GM23338 (cell line): ENCODE results near the gene C11orf91.

Experiments
- CREB1 ChIP-seq: fragments of 250-450 bp; sonication (Bioruptor Pico); IDR thresholded peaks from 2 replicates; pipeline ENCODE4 v1.5.0; 2020; ENCODE audit warnings: low read depth, mild to moderate bottlenecking, moderate library complexity
- CTCF ChIP-seq, 2 experiments: fragments of 200-600 bp in 1 of 2; sonication (generic) in 1 of 2; conservative IDR thresholded peaks; 2 replicates each; pipeline versions ENCODE4 v1.5.1 to v1.6.1; 2016 to 2017; ENCODE audit warnings: antibody characterized with exemption in 2 of 2, low read depth in 2 of 2, mild to moderate bottlenecking in 2 of 2, moderate library complexity in 1 of 2
- EZH2 ChIP-seq: fragments of 200-600 bp; sonication (generic); IDR thresholded peaks from one replicate; pipeline ENCODE4 v1.8.0; 2017; ENCODE audit warnings: antibody characterized with exemption, mild to moderate bottlenecking, low read depth; ENCODE audit not compliant: unreplicated experiment
- EZH2phosphoT487 ChIP-seq: fragments of 200-600 bp; sonication (generic); IDR thresholded peaks from one replicate; pipeline ENCODE4 v1.8.1; 2018; ENCODE audit warnings: antibody characterized with exemption; ENCODE audit not compliant: unreplicated experiment
- JUNB ChIP-seq: IDR thresholded peaks from one replicate; pipeline ENCODE4 v1.6.1; 2016; ENCODE audit warnings: antibody characterized with exemption; ENCODE audit not compliant: unreplicated experiment
- POLR2AphosphoS5 ChIP-seq: IDR thresholded peaks from 2 replicates; pipeline ENCODE4 v1.6.1; 2016; ENCODE audit warnings: antibody characterized with exemption, low read depth
- REST ChIP-seq: IDR thresholded peaks from one replicate; pipeline ENCODE4 v1.6.1; 2018; ENCODE audit warnings: antibody characterized with exemption; ENCODE audit not compliant: unreplicated experiment
- STAT1 ChIP-seq: IDR thresholded peaks from one replicate; pipeline ENCODE4 v1.6.1; 2016; ENCODE audit warnings: antibody characterized with exemption; ENCODE audit not compliant: unreplicated experiment

- TF ChIP-seq POLR2AphosphoS5 (no peak), CTCF (conservative IDR thresholded peaks at IDR 0.05; ENCODE audit: low read depth in 2 of 2) (no peak), CREB1 (CRISPR knock-in tag) (no peak), EZH2 (no peak), REST (no peak), JUNB (no peak), STAT1 (no peak), EZH2phosphoT487 (no peak)
Measured at GRCh38 chr11:33734441-33735270, 34.0 kb upstream of the C11orf91 start.
